SKM-1 treated with dmso at 0.1 percent for 144 hours (cell line): ENCODE measurements around the gene TUB.
A peak's percentile ranks its signal among the peaks of the same experiment; 100 is the strongest.

Source experiments
- DNase-seq: peaks from one replicate; lab custom pipeline; 2025; ENCODE audit not compliant: unreplicated experiment; lab: John Stamatoyannopoulos, UW

Gene TUB

GRCh38 chr11:8080674-8081590 is at the start of gene TUB:
TSS of gene TUB (plus strand) at chr11:8081211. CDS start at chr11:8081511, 300 bp downstream.
- DNase-seq = peak; percentile 27

GRCh38 chr11:8031248-8032115 is 49.5 kb upstream of the TUB start:
- no peak for DNase-seq

- no peak for DNase-seq
These were observed 48.9 kb upstream of the TUB start for GRCh38 chr11:8032122-8032521.

- DNase-seq = no peak
These were observed 48.3 kb upstream of the TUB start for GRCh38 chr11:8032576-8033304.

- DNase-seq = peak; percentile 65
These were observed 47.5 kb upstream of the TUB start for GRCh38 chr11:8033305-8034105.

GRCh38 chr11:8034106-8034585 is 46.9 kb upstream of the TUB start:
- no peak for DNase-seq

- DNase-seq = no peak
These were observed 46.3 kb upstream of the TUB start for GRCh38 chr11:8034604-8035190.

GRCh38 chr11:8035200-8035855 is 45.7 kb upstream of the TUB start:
- no peak for DNase-seq

- DNase-seq = peak; percentile 14
These were observed 44.8 kb upstream of the TUB start for GRCh38 chr11:8036002-8036802.

- DNase-seq = no peak
These were observed 44.0 kb upstream of the TUB start for GRCh38 chr11:8036986-8037385.

- DNase-seq = no peak
These were observed 42.6 kb upstream of the TUB start for GRCh38 chr11:8038393-8038792.

- DNase-seq = no peak
These were observed 42.0 kb upstream of the TUB start for GRCh38 chr11:8038811-8039529.

GRCh38 chr11:8039530-8040260 is 41.3 kb upstream of the TUB start:
- no peak for DNase-seq

GRCh38 chr11:8040261-8040920 is 40.6 kb upstream of the TUB start:
- no peak for DNase-seq

- no peak for DNase-seq
These were observed 40.1 kb upstream of the TUB start for GRCh38 chr11:8040921-8041285.

GRCh38 chr11:8041576-8041975 is 39.4 kb upstream of the TUB start:
- no peak for DNase-seq

- DNase-seq = no peak
These were observed 37.3 kb upstream of the TUB start for GRCh38 chr11:8043756-8044155.
